Liver (tissue), 9 donors: ENCODE results near the gene DCTN5. TPM values are rescaled to one million over a fixed set of nuclear protein-coding genes. Genes with fewer than 3 reads are reported as not detected.

ENCODE experiments used
- DNase-seq: peaks from one replicate; pipeline ENCODE4 v3.0.0-alpha.2; 2017; ENCODE audit warnings: low spot score
- H3K27ac ChIP-seq, 2 donors: one replicate each; pipeline ENCODE4 v1.7.0; 2013; ENCODE audit warnings: inconsistent platforms in 2 of 2, low read length in 2 of 2, control low read depth in 1 of 2, low read depth in 1 of 2, mild to moderate bottlenecking in 1 of 2
- H3K27me3 ChIP-seq, 4 donors: one replicate each; pipeline versions ENCODE4 v1.6.1 to v1.7.0; 2013; ENCODE audit warnings: low read length in 3 of 4, inconsistent platforms in 1 of 4, mild to moderate bottlenecking in 1 of 4, moderate library complexity in 1 of 4; ENCODE audit not compliant: control insufficient read depth in 4 of 4, insufficient read depth in 4 of 4
- H3K36me3 ChIP-seq, 4 donors: one replicate each; pipeline versions ENCODE4 v1.6.1 to v1.7.0; 2013; ENCODE audit warnings: low read length in 3 of 4, mild to moderate bottlenecking in 3 of 4, low read depth in 1 of 4, moderate library complexity in 1 of 4; ENCODE audit not compliant: control insufficient read depth in 4 of 4, insufficient read depth in 3 of 4
- H3K4me1 ChIP-seq, 4 donors: one replicate each; pipeline versions ENCODE4 v1.6.1 to v1.7.0; 2013; ENCODE audit warnings: low read length in 3 of 4, mild to moderate bottlenecking in 3 of 4, moderate library complexity in 1 of 4; ENCODE audit not compliant: control insufficient read depth in 4 of 4, insufficient read depth in 4 of 4
- H3K4me3 ChIP-seq, 3 donors: one replicate each; pipeline versions ENCODE4 v1.6.1 to v1.7.0; 2013; ENCODE audit warnings: low read length in 3 of 3, control low read depth in 1 of 3, low read depth in 1 of 3, mild to moderate bottlenecking in 1 of 3
- H3K9ac ChIP-seq, 2 donors: one replicate each; pipeline ENCODE4 v1.7.0; 2013; ENCODE audit warnings: low read length in 2 of 2, mild to moderate bottlenecking in 2 of 2, moderate library complexity in 2 of 2, control low read depth in 1 of 2, low read depth in 1 of 2
- H3K9me3 ChIP-seq, 4 donors: one replicate each; pipeline versions ENCODE4 v1.6.1 to v1.7.0; 2013; ENCODE audit warnings: low read length in 3 of 4; ENCODE audit not compliant: control insufficient read depth in 4 of 4
- ATF3 ChIP-seq: IDR thresholded peaks from 2 replicates; pipeline ENCODE4 v1.6.1; 2016; ENCODE audit warnings: antibody characterized with exemption
- CTCF ChIP-seq: fragments of 150-350 bp; IDR thresholded peaks from 2 replicates; pipeline ENCODE4 v1.5.1; 2017; ENCODE audit warnings: improper control_type of control experiment, low read depth, low read length; ENCODE audit not compliant: missing input control
- EGR1 ChIP-seq, 2 donors: IDR thresholded peaks; 2 replicates each; pipeline ENCODE4 v1.6.1; 2016 to 2018; ENCODE audit warnings: antibody characterized with exemption in 2 of 2, low read depth in 2 of 2
- FOXA1 ChIP-seq: IDR thresholded peaks from 2 replicates; pipeline ENCODE4 v1.6.1; 2016; ENCODE audit warnings: antibody characterized with exemption
- FOXA2 ChIP-seq: IDR thresholded peaks from 2 replicates; pipeline ENCODE4 v1.6.1; 2016; ENCODE audit warnings: antibody characterized with exemption
- GABPA ChIP-seq, 2 donors: IDR thresholded peaks in 1 of 2; conservative IDR thresholded peaks in 1 of 2; 2 replicates each; pipeline ENCODE4 v1.6.1; 2016; ENCODE audit warnings: antibody characterized with exemption in 2 of 2, mild to moderate bottlenecking in 1 of 2, moderate library complexity in 1 of 2
- HNF4A ChIP-seq, 2 donors: conservative IDR thresholded peaks; 2 replicates each; pipeline ENCODE4 v1.6.1; 2016; ENCODE audit warnings: antibody characterized with exemption in 2 of 2, mild to moderate bottlenecking in 2 of 2
- HNF4G ChIP-seq: IDR thresholded peaks from 2 replicates; pipeline ENCODE4 v1.6.1; 2016; ENCODE audit warnings: antibody characterized with exemption
- JUND ChIP-seq, 2 donors: IDR thresholded peaks; 2 replicates each; pipeline ENCODE4 v1.6.1; 2016; ENCODE audit warnings: antibody characterized with exemption in 2 of 2
- MAX ChIP-seq: IDR thresholded peaks from 2 replicates; pipeline ENCODE4 v1.6.1; 2016; ENCODE audit warnings: antibody characterized with exemption
- RAD21 ChIP-seq, 2 donors: IDR thresholded peaks; 2 replicates each; pipeline ENCODE4 v1.6.1; 2016; ENCODE audit warnings: antibody characterized with exemption in 2 of 2, mild to moderate bottlenecking in 2 of 2
- REST ChIP-seq: IDR thresholded peaks from 2 replicates; pipeline ENCODE4 v1.6.1; 2016; ENCODE audit warnings: antibody characterized with exemption, mild to moderate bottlenecking
- RXRA ChIP-seq, 2 donors: IDR thresholded peaks; 2 replicates each; pipeline ENCODE4 v1.6.1; 2017 to 2018; ENCODE audit warnings: antibody characterized with exemption in 2 of 2, mild to moderate bottlenecking in 1 of 2
- SP1 ChIP-seq: IDR thresholded peaks from 2 replicates; pipeline ENCODE4 v1.6.1; 2018; ENCODE audit warnings: antibody characterized with exemption, mild to moderate bottlenecking
- TAF1 ChIP-seq: conservative IDR thresholded peaks from 2 replicates; pipeline ENCODE4 v1.6.1; 2016; ENCODE audit warnings: antibody characterized with exemption, mild to moderate bottlenecking
- YY1 ChIP-seq: IDR thresholded peaks from 2 replicates; pipeline ENCODE4 v1.6.1; 2016; ENCODE audit warnings: antibody characterized with exemption, mild to moderate bottlenecking
- WGBS: extraction: QIAGEN DNeasy Blood & Tissue Kit; methylation state at CpG from one replicate; pipeline ENCODE4 v1.1.7; 2013; 5-methylcytosine and 5-hydroxymethylcytosine counted together
- polyA plus RNA-seq, 2 donors: library from polyadenylated mRNA; stranded (reverse) in 1 of 2; unstranded in 1 of 2; fragments of 200-250 nt in 1 of 2; fragments of >200 nt in 1 of 2; fragmentation: Nextera tagmentation in 1 of 2; extraction: Ambion mirVana in 1 of 2; gene quantifications; one replicate each; pipeline versions ENCODE4 v1.2.1 to v1.2.3, GENCODE V29; 2013 to 2015
- total RNA-seq, 2 donors: library from RNA; depleted of rRNA; stranded (reverse); fragments of >200 nt; gene quantifications; one replicate each; pipeline ENCODE4 v1.2.3, GENCODE V29; 2014
- donor health status: healthy.
- donor health status: healthy.
- donor health status: healthy.
- donor health status: healthy.
- donor health status: healthy.

Gene DCTN5
- total and polyA plus RNA-seq, 4 donors, result 8.3 to 20.9 (median 16.0) TPM

- peak; percentile 63 for DNase-seq
These were observed 38.2 kb downstream of the DCTN5 start for GRCh38 chr16:23679274-23679985.

More at GRCh38 chr16:23679274-23679985, 38.2 kb downstream of the DCTN5 start:
- H3K36me3 ChIP-seq, result peaks cover 0 to 16% (median 3%) of the 10 kb centered on the region in 4 donors
- H3K27ac ChIP-seq, result no peak overlapping the region
- H3K9me3 ChIP-seq, result no peaks in the 10 kb centered on the region
- WGBS, result 39% methylated on average over 24 of the region's 24 CpGs
- no peak overlapping the region for H3K9ac ChIP-seq
- H3K27me3 ChIP-seq, result no peaks in the 10 kb centered on the region
- peak overlapping the region in 1 of 3 donors; percentile 52 for H3K4me3 ChIP-seq
- TF ChIP-seq GABPA (IDR thresholded peaks at IDR 0.05 in 1 of 2, conservative IDR thresholded peaks at IDR 0.05 in 1 of 2) (no peak), FOXA1 (no peak), JUND (IDR thresholded peaks at IDR 0.05) (no peak), HNF4A (conservative IDR thresholded peaks at IDR 0.05) (no peak), REST (no peak), TAF1 (no peak), CTCF (no peak), RAD21 (IDR thresholded peaks at IDR 0.05) (no peak), ATF3 (no peak), RXRA (IDR thresholded peaks at IDR 0.05) (no peak), FOXA2 (no peak), HNF4G (no peak), EGR1 (IDR thresholded peaks at IDR 0.05; ENCODE audit: low read depth in 2 of 2) (no peak), MAX (no peak), SP1 (no peak), YY1 (no peak)
- peaks cover 0 to 14% (median 12%) of the 10 kb centered on the region in 4 donors for H3K4me1 ChIP-seq
